Measurements from ENCODE around the gene CARD16.

The CARD16 gene

DNA sequence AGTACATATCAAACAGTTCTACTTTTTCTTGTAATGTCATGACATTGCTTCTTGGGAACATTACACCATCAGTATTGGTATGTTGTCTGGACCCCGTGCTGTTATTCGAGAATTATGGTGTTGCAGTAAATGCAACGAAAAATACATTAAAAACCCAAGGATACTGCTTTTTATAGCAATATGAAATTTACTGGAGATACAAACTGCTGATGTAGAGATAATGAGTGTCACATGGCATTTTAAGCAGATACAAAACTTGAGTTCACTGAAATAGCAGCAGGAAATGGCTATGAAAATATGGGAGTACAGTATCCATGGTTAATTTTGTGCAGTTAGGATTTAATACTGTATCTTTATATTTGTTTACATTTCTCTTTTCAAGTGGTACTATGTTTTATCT is 7.4 kb upstream of the CARD16 start:
- Histone ChIP-seq H3K4me3 (no peak overlapping the region), H3K27ac (no peak overlapping the region)

DNA sequence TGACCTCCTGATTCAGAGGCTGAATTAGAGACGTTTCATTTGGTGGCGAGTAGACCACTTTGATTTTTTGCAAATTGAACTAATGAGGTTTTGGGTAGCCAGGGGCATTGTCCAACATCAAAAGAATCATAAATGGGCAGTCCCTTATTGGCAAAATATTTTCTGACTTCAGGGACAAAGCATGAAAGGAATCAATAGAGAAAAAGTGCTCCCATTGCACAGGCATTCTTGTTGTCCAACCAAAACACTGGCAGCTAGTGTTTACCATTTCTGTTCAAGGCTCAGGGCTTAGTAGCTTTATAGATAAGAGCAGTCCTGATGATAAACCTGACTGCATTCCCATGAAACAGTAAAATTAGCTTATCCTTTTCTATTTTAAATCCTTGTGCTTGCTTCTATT is 6.4 kb upstream of the CARD16 start:
- Histone ChIP-seq H3K4me3 (no peak overlapping the region), H3K27ac (no peak overlapping the region)

DNA sequence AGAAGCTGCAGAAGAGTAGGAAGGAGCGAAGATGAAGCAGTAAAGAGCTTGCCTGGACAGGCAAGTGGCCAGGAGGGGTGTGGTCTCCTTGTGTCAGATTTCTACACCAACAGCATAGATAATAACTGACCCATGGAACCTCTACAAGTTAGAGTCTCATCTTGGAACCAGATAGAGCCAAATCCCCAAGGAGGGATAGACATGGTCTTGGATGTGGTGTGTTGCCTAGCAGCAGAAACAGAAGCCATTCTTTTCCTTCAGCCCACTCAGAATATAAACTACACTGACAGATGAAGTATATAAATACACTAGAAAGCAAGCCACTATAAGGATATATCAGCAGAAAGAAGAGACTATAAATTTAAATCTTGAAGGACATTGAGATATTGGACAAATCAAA is 4.3 kb upstream of the CARD16 start:
- no peak overlapping the region for H3K27ac ChIP-seq
- H3K4me3 ChIP-seq = no peak overlapping the region

DNA sequence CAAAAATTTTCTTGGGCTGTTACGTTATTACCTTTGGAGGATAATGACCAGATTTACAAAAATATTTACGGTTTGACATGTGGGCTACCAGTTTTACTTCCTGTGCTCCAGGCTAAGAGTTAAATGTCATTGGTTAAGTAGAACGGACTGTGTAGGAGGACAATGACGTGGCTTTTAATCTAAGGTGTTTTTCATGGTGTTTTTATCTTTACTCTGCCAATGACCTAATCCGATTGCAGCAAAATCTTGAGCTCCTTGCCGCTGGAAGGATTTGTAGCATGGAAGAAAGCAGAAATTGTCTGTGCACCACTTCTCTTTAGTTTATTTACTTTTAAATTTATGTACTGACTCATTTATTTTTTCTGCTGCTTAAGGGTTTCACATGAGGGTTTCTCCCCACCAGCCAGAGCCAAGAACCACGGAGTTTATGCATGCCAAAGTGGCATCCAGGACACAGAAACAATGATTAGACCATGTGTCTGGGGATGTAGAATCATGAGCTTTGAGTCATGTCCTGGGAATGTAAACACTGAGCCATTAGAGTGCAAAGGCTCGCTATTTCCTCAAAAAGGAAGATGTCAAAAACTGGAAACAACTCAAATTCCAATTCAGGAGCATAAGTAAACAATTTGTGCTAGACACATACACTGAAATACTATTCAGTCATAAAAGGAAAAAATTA is 1.9 kb upstream of the CARD16 start:
- H3K27ac ChIP-seq = peak overlapping the region in 9 of 21 experiments; percentile 8 to 91 (median 43)
- no peak overlapping the region for H3K4me3 ChIP-seq

DNA sequence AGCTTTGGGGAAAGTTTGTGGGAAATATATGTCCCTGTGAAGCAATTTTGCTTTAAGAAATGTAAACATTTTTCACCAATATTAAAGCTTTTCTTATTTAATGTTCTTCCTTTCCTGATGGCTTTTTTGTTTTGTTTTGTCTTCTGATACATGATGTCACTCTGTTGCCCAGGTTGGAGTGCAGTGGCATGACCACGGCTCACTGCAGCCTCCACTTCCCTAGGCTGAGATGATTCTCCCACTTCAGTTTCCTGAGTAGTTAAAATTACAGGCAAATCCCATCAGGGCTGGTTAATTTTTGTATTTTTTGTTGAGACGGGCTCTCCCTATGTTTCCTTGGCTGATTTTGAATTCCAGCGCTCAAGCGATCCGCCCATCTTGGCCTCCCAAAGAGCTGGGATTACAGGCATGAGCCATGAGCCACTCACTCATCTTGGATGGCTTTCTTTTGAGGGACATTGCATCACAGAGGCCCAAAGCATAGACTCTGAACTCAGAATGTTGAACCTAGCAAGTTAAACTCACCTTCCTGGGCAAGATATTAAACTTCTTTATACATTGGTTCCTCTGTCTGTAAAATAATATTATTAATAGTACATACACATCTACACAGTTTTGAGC is 651 bp upstream of the CARD16 start:
- Histone ChIP-seq H3K27ac (peak overlapping the region in 19 of 21 experiments; percentile 7 to 91 (median 80)), H3K4me3 (peak overlapping the region in 5 of 7 experiments; percentile 14 to 47 (median 32))

DNA sequence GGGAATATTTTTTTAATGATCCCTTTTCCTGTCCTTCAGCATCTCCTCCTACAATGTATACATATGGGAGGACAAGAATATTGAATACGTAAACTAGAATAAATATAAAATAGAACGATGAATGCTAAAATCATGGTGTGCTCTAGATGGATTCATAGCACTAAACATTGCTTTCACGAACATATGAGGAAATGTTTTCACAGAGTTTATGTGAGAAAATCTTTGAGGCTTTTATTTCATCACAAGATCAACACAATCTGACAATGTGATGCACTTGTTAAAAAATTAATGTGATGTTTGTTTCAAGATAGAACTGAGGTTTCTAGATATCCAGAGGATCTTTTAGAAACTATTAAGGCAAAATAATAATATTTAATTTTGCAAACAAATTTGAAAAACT is 3.0 kb downstream of the CARD16 start:
- Histone ChIP-seq H3K4me3 (peak overlapping the region in 1 of 7 experiments; percentile 47), H3K27ac (no peak overlapping the region)

DNA sequence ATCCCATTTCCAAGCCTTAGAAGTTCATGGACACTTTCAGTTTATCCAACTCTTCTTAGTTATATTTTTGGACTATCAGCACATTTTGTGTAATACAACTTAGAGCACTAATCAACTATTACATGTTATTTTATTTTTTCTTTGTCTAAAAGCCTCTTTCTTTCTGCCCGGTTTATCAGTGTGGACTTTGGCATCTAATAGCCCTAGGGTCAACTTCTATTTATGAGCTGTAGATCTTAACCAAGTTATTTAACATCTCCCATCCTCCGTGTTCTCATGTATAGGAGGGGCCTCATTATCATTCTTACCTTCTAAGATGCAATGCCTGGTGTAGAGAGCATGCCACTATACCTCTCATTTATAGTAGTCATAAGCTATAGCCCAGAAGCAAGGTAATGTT is 4.4 kb downstream of the CARD16 start:
- Histone ChIP-seq H3K27ac (no peak overlapping the region), H3K4me3 (no peak overlapping the region)

DNA sequence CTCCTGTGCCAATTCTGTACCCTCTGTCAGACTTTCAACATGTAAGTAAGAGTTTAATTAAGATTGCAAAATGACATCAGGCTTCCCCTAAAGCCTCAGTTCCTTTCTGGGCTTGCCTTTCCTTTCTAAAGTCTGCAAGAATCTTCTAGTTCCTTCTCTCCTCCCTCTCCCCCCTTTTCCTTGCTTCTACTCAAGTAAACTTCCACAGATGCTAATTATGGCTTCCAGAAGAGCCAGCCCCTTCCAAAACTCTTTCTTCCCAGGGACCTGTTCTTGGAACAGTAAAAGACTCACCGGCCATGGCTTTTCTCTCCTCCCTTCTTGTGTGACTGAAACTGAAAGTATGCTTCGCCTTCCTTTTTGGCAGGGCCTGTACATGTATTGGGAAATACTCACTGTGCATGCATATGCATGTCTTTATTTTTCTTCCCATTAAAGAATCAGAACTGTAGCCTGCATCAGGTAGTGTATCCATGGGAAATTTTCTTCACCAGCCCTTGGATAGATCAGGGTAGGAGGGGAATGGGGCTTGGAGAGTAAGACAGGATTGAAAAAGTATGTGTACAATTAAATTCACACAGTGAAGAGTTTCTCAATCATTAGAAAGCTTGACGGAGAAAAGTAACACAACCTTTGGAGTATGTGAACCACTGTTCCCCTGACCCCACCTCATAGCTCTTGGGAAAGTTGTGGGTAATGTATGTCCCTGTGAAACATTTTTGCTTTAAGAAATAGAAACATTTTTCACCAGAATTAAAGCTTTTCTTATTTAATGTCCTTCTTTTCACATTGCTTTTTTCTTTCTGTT is 10.1 kb downstream of the CARD16 start, which contains the start of gene CASP1:
CASP1 (minus strand) TSS at position 332 of the 808 bp plus-strand sequence; CDS start at position 301, 31 bp downstream.
- Histone ChIP-seq H3K27ac (peak within 1 kb of the TSS; percentile 38 to 94 (median 82)), H3K4me3 (peak within 1 kb of the TSS; percentile 28 to 53 (median 38))

DNA sequence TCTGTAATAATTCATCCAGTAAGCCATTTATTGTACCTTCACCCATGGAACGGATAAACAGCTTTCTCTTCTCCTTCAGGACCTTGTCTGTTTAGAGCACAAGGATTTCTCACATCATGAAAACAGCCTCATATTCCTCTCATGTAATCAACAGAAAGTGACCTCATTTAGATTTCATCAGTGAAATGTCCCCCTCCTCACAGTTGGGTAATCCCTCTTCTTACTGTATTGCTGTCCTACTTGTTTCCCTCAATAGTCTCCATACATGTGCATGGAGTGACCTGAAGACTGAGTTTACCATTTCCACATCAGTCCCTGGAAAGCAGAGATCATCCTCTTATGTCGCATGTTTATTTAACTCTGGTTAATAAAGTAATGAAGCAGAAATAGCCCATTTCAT is 10.7 kb downstream of the CARD16 start:
- H3K4me3 ChIP-seq = peak overlapping the region; percentile 28 to 53 (median 38)
- peak overlapping the region; percentile 38 to 94 (median 82) for H3K27ac ChIP-seq

DNA sequence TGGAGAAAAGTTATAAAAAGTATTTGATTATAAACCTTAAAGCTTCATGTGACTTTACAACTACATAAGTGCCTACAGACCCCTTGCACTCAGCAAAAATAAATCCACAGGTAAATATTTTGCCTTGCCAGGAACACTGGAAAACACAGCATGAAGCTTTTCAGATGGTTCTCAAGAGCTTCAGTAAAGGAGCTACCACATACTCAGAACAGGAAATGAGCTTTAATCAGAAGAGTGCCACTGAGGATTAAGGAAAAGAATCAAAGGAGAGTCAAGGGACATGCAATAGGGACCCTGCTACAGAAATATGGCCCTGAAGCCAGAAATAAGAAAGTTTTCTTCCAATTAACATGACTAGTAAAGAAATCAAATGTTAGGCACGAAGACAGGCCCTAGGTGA is 11.4 kb downstream of the CARD16 start:
- peak overlapping the region in 18 of 21 experiments; percentile 38 to 94 (median 82) for H3K27ac ChIP-seq
- peak overlapping the region; percentile 28 to 53 (median 38) for H3K4me3 ChIP-seq

DNA sequence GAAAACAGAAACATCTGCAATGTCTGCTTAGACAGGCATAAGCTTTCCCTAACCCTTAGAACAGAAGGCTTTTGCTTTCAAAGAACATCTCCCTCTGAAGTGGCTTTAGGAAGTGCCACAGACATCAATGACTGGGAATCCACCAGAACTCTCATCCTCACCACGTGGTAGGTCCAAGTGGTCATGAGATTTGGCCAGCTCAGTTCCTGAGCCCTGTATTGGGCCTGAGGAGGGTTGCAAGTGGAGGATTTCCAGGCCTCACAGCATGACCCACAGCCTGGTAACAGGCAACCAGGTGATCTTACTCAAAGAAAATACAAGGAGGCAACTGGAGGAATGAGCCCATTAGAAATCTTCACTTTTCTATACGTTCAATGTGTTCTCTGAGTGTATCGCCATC is 11.8 kb downstream of the CARD16 start:
- Histone ChIP-seq H3K27ac (peak overlapping the region in 14 of 21 experiments; percentile 9 to 94 (median 82)), H3K4me3 (peak overlapping the region; percentile 28 to 53 (median 38))

DNA sequence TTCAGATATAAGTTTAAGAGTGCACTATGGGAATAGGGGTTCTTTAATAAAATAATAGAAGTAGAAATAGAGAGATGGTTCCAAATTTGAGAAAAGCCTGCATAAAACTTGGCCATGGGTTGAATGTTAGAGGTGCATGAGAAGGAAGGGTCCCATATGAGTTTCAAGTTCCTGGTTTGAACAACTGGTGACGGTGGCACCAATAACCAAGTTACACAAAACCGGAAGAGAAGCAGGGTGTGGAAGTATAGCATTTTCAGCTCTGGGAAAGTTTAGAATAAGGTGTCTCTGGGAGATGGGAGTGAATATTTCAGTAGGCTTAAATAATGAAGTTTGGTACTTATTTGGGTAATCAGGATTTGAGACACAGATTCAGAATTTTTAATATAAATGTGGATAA is 12.6 kb downstream of the CARD16 start:
- H3K4me3 ChIP-seq = peak overlapping the region in 5 of 7 experiments; percentile 3 to 53 (median 38)
- peak overlapping the region in 4 of 21 experiments; percentile 29 to 94 (median 91) for H3K27ac ChIP-seq

DNA sequence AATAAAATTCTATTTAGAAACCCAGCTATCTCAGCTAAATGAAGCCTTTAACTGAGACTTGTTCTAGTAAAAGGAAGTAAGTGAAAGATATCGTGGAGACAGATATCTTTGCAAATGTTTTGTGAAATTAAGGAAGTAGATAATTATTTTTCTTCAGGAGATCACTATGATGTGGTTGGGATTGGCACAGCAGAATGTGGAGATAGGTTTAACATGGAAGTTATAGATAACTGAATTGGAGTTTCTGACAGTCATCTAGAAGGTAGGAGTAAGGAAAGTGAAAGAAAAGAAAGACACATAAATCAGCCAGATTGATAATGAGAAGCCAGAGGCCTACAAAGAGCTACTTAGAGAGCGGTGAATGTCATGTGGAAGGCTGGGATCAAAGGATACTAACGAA is 17.5 kb downstream of the CARD16 start:
- H3K27ac ChIP-seq = no peak overlapping the region
- H3K4me3 ChIP-seq = no peak overlapping the region

DNA sequence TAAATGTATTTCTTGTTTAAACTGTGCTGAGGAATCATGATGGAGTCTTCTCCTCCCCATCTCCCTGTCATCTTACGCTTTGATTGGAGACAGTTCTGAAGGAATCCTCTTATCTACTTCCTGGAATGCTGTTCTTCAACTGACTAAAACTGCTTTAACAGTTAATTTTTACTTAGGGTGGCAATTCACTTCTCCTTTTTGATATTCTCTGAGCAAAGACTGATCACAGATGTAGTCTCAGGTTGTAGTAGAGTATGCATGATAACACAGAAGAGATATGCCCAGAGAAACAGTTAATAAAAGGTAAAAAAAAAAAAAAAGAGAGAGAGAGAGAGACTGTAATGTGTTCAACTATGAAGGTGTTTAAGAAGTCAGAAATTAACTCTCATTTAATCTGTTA is 20.7 kb downstream of the CARD16 start:
- H3K4me3 ChIP-seq = no peak overlapping the region
- no peak overlapping the region for H3K27ac ChIP-seq

DNA sequence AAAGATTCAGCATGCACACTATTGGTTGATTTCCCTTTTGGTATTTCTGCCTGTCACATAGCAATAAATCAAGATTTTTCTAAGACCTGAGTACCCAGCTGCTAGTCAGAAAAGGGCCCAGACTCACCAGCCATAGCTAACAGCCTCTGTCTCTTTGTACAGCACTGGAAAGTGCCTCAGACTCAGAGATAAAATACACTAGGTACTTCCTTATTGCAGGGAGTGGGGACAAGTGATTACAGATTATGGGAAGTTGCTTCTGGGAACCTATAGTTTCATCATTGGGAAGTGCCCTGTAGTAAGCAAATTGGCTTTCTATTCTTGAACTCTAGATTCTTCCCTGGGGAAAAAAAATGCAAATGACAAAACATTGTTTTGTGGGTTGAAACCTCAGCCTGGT is 22.1 kb downstream of the CARD16 start, which contains the start of gene CASP5:
CASP5 (minus strand) TSS at position 166 of the 400 bp plus-strand sequence; CDS start at position 134, 32 bp downstream.
- Histone ChIP-seq H3K27ac (peak within 1 kb of the TSS in 2 of 21 experiments; percentile 31 to 56), H3K4me3 (no peak within 1 kb of the TSS)

DNA sequence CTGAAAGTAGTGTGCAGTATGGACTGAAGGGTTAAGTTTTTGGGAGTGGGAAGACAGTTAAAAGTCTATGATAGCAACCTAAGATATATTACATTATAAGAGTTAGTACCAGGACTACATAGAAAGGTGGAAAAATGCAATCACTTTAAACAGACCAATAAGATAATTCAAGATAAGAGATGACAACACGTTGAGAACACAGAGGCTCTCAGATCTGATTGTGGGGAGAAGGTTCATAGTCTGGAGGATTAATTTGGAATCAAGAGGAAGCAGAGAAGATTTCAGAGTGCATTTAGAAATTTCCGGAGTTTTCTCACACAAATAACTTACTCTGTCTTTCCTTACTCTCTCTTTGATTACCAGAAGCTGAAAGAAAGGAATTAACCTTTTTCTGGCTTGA is 22.6 kb downstream of the CARD16 start:
- no peak overlapping the region for H3K4me3 ChIP-seq
- peak overlapping the region in 2 of 21 experiments; percentile 31 to 56 for H3K27ac ChIP-seq

DNA sequence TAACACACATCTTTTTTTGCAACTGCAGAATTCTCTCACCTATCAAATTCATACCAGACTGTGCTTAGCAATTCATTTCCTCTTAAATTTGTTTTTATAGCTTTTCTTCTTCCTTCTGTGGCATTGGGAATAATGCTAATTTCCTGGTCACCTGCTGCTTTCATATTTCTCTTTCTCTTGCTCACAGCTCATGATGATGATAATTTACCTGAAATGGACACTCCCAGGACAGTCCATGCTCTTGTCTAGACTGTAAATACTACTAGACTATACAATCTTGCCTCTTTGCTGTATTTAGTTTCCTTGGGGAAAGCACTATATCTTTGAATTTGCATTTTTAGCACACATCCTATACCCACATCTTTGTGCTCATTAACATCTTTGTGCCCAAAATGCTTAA is 37.7 kb downstream of the CARD16 start:
- Histone ChIP-seq H3K27ac (no peak overlapping the region), H3K4me3 (no peak overlapping the region)

DNA sequence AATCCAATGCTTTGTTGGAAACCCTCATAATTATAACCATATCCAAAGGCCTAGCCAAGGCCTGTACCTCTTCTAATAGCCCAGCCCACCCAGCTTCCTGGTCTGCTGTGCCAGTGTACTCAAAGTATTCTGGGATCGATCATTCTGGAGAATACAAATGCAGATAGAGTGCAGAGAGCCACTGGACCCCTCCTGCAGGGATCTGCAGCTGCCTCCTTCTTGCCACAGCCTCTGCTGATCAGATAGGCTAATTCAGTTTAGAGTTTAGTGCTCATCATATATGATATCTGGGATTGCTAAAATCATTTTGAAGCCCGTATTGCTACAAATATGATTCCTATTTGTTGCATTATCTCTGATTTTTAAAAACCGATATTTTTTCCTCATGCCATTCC is 39.7 kb downstream of the CARD16 start:
- Histone ChIP-seq H3K27ac (no peak overlapping the region), H3K4me3 (no peak overlapping the region)

DNA sequence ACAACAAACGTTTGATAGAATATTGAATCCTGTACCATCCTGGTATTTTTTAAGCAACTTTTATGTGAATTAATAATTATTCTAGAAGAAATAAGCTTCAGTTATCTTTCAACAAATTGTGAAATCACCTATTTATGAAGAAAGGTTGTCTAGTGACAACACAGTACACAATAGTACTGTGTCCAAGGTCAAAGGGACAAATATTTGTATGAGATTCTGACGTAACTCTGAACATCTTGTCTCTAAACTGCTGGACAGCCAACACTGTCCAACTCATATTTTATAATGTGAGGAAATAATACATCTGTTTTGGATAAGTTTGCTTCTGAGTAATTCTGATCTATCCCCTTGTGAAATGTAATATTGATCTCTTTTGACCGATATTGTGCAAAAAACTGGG is 41.1 kb downstream of the CARD16 start:
- Histone ChIP-seq H3K4me3 (no peak overlapping the region), H3K27ac (no peak overlapping the region)

DNA sequence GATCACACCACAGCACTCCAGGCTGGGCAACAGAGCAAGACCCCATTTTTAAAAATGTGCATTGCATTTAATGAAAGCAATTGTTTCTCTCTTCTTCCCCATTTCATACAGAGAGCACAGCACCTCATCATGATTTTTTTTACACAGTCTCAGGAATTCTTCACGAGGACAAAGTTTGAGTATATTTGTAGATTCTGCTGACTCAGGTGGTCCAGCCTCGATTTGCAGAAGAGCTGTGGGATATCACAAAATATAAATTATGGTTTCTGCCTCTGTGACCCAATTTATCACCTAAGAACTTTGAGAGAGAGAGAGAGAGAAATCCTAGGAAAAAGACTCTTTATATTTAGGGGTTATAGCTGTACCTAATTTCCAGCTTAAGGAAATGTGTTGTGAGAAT is 42.0 kb downstream of the CARD16 start:
- H3K4me3 ChIP-seq = no peak overlapping the region
- no peak overlapping the region for H3K27ac ChIP-seq
